GM03348 (cell line): ENCODE data around the gene CHKB.
"Not testable (repeated sequence)": the region's sequence is repeated elsewhere in the genome, so short reads cannot be mapped to it uniquely, and the experiment has no call there.

Experiments used
- DNase-seq: peaks from one replicate; pipeline ENCODE4 v3.0.0; 2012; ENCODE audit warnings: low spot score

The CHKB gene

GRCh38 chr22:50582493-50583293, at the start of gene CHKB:
Gene CHKB, minus strand, starts transcription at chr22:50582849. Its CDS starts 68 bp downstream, at chr22:50582781.
- DNase-seq, result peak; percentile 100

- no peak for DNase-seq
Measured at GRCh38 chr22:50630376-50630775, 47.7 kb upstream of the CHKB start.

GRCh38 chr22:50628543-50629134, 46.0 kb upstream of the CHKB start:
- DNase-seq, result peak; percentile 4

GRCh38 chr22:50627642-50628542, 45.2 kb upstream of the CHKB start, which contains the start of gene ARSA:
Gene ARSA, minus strand, starts transcription at chr22:50628152. Its CDS starts 373 bp downstream, at chr22:50627779.
- DNase-seq, result peak; percentile 98

- DNase-seq, result no peak
Measured at GRCh38 chr22:50626850-50627641, 44.4 kb upstream of the CHKB start.

GRCh38 chr22:50626314-50626849, 43.7 kb upstream of the CHKB start:
- no peak for DNase-seq

GRCh38 chr22:50625568-50626313, 43.1 kb upstream of the CHKB start:
- no peak for DNase-seq

- no peak for DNase-seq
Measured at GRCh38 chr22:50625131-50625567, 42.5 kb upstream of the CHKB start.

GRCh38 chr22:50624347-50625130, 41.9 kb upstream of the CHKB start:
- no peak for DNase-seq

GRCh38 chr22:50622723-50623327, 40.2 kb upstream of the CHKB start:
- DNase-seq, result peak; percentile 29

GRCh38 chr22:50621948-50622722, 39.5 kb upstream of the CHKB start:
- DNase-seq, result peak; percentile 19

- peak; percentile 5 for DNase-seq
Measured at GRCh38 chr22:50621356-50621880, 38.8 kb upstream of the CHKB start.

- peak; percentile 89 for DNase-seq
Measured at GRCh38 chr22:50620593-50621355, 38.1 kb upstream of the CHKB start.

- not testable (repeated sequence) for DNase-seq
Measured at GRCh38 chr22:50614296-50614695, 31.6 kb upstream of the CHKB start.

GRCh38 chr22:50613291-50613981, 30.8 kb upstream of the CHKB start:
- no peak for DNase-seq

GRCh38 chr22:50612528-50613221, 30.0 kb upstream of the CHKB start:
- peak; percentile 33 for DNase-seq
